Ascending aorta (tissue), 2 donors: ENCODE results near the gene VPS52. TPM values are rescaled to one million over a fixed set of nuclear protein-coding genes. Genes with fewer than 3 reads are reported as not detected.
A peak's percentile ranks its signal among the peaks of the same experiment; 100 is the strongest.

Experiments used
- DNase-seq, 2 donors: peaks; one replicate each; pipeline ENCODE4 v3.0.0-alpha.2; 2019; ENCODE audit warnings: low spot score in 2 of 2
- H3K27ac ChIP-seq, 2 donors: fragments of 200-600 bp; sonication (generic); one replicate each; pipeline ENCODE4 v1.5.1; 2016 to 2017; ENCODE audit warnings: mild to moderate bottlenecking in 1 of 2
- H3K27me3 ChIP-seq: fragments of 200-600 bp; sonication (generic); one replicate; pipeline ENCODE4 v1.5.1; 2017
- H3K36me3 ChIP-seq, 2 donors: fragments of 200-600 bp; sonication (generic); one replicate each; pipeline ENCODE4 v1.5.1; 2016
- H3K4me1 ChIP-seq, 2 donors: fragments of 200-600 bp; sonication (generic); one replicate each; pipeline ENCODE4 v1.5.1; 2016 to 2017; ENCODE audit warnings: mild to moderate bottlenecking in 1 of 2
- H3K4me3 ChIP-seq, 2 donors: fragments of 200-600 bp; sonication (generic); one replicate each; pipeline ENCODE4 v1.5.1; 2016 to 2017; ENCODE audit warnings: mild to moderate bottlenecking in 1 of 2
- H3K9me3 ChIP-seq, 2 donors: fragments of 200-600 bp; sonication (generic); one replicate each; pipeline ENCODE4 v1.5.1; 2016
- CTCF ChIP-seq, 3 experiments: fragments of 200-600 bp in 2 of 3; fragments of 450-650 bp in 1 of 3; sonication (generic) in 2 of 3; IDR thresholded peaks; one replicate each; pipeline ENCODE4 v1.5.1; 2016 to 2019; ENCODE audit warnings: antibody characterized with exemption in 3 of 3, mild to moderate bottlenecking in 1 of 3, moderate library complexity in 1 of 3
- intact Hi-C: fragments of 100-400 bp; cut with DNase I; formaldehyde crosslinking; loops from one replicate; pipeline ENCODE4 v1.15.1; 2023
- total RNA-seq: library from RNA; depleted of rRNA; stranded (reverse); fragments of >200 nt; gene quantifications from one replicate; pipeline ENCODE4 v1.1.0, GENCODE V29; 2016

The VPS52 gene
- total RNA-seq, 1 donor from 2014 or later: 50.1 TPM

GRCh38 chr6:33296797-33297405, 25.2 kb upstream of the VPS52 start:
- no peaks in the 10 kb centered on the region for H3K27me3 ChIP-seq
- H3K4me1 ChIP-seq: peaks cover 7 to 18% of the 10 kb centered on the region in 2 donors
- peak overlapping the region; percentile 96 to 97 for H3K4me3 ChIP-seq
- H3K27ac ChIP-seq: peak overlapping the region; percentile 97 to 98
- no peak for TF ChIP-seq CTCF (IDR thresholded peaks at IDR 0.05)
- no peaks in the 10 kb centered on the region for H3K9me3 ChIP-seq
- intact Hi-C loops: loop anchor here (5.0 kb wide), 1 partner anchor 130 kb away; no protein-coding TSS in a partner anchor
- peaks cover 34 to 47% of the 10 kb centered on the region in 2 donors for H3K36me3 ChIP-seq
- no peak for DNase-seq

GRCh38 chr6:33295621-33296369, 24.1 kb upstream of the VPS52 start:
- H3K9me3 ChIP-seq: no peaks in the 10 kb centered on the region
- H3K4me1 ChIP-seq: peaks cover 7 to 18% of the 10 kb centered on the region in 2 donors
- peaks cover 38 to 57% of the 10 kb centered on the region in 2 donors for H3K36me3 ChIP-seq
- H3K4me3 ChIP-seq: no peak overlapping the region
- no peak for DNase-seq
- no peak for TF ChIP-seq CTCF (IDR thresholded peaks at IDR 0.05)
- intact Hi-C loops: loop anchor here (5.0 kb wide), 1 partner anchor 132 kb away; no protein-coding TSS in a partner anchor
- no peaks in the 10 kb centered on the region for H3K27me3 ChIP-seq
- no peak overlapping the region for H3K27ac ChIP-seq

GRCh38 chr6:33294086-33294823, 22.6 kb upstream of the VPS52 start:
- Histone ChIP-seq H3K4me3 (no peak overlapping the region), H3K27ac (no peak overlapping the region), H3K4me1 (peaks cover 10 to 18% of the 10 kb centered on the region in 2 donors), H3K27me3 (no peaks in the 10 kb centered on the region), H3K9me3 (no peaks in the 10 kb centered on the region), H3K36me3 (peaks cover 38 to 57% of the 10 kb centered on the region in 2 donors)
- intact Hi-C loops: no loop called here
- no peak for DNase-seq
- no peak for TF ChIP-seq CTCF (IDR thresholded peaks at IDR 0.05)

GRCh38 chr6:33292996-33293682, 21.5 kb upstream of the VPS52 start:
- H3K27ac ChIP-seq: no peak overlapping the region
- H3K36me3 ChIP-seq: peaks cover 38 to 57% of the 10 kb centered on the region in 2 donors
- TF ChIP-seq CTCF (IDR thresholded peaks at IDR 0.05): no peak
- intact Hi-C loops: no loop called here
- H3K4me1 ChIP-seq: peaks cover 10 to 22% of the 10 kb centered on the region in 2 donors
- no peak for DNase-seq
- no peak overlapping the region for H3K4me3 ChIP-seq
- H3K9me3 ChIP-seq: no peaks in the 10 kb centered on the region
- H3K27me3 ChIP-seq: no peaks in the 10 kb centered on the region

GRCh38 chr6:33290459-33290858, 18.8 kb upstream of the VPS52 start:
- no peaks in the 10 kb centered on the region for H3K27me3 ChIP-seq
- peak overlapping the region; percentile 79 to 80 for H3K4me3 ChIP-seq
- peaks cover 42 to 64% of the 10 kb centered on the region in 2 donors for H3K36me3 ChIP-seq
- no peak overlapping the region for H3K27ac ChIP-seq
- H3K4me1 ChIP-seq: peaks cover 3 to 20% of the 10 kb centered on the region in 2 donors
- DNase-seq: no peak
- intact Hi-C loops: no loop called here
- H3K9me3 ChIP-seq: no peaks in the 10 kb centered on the region
- TF ChIP-seq CTCF (IDR thresholded peaks at IDR 0.05): no peak
